Immature natural killer cell (primary cell): ENCODE data around the gene LOXHD1. TPM values are rescaled to one million over a fixed set of nuclear protein-coding genes. Genes with fewer than 3 reads are reported as not detected.

Experiments
- DNase-seq, 3 donors: peaks; one replicate each; pipeline ENCODE4 v3.0.0; 2022; ENCODE audit warnings: mixed read lengths in 1 of 3
- H3K27ac Mint-ChIP-seq, 6 donors: one replicate each; pipeline ENCODE4 v1.8.0; 2020; ENCODE audit warnings: mixed read lengths in 6 of 6, mild to moderate bottlenecking in 5 of 6, inconsistent platforms in 4 of 6, moderate library complexity in 3 of 6
- H3K27me3 Mint-ChIP-seq, 3 donors: one replicate each; pipeline ENCODE4 v1.8.0; 2020 to 2021; ENCODE audit warnings: low read depth in 3 of 3, mild to moderate bottlenecking in 3 of 3, mixed read lengths in 3 of 3, moderate library complexity in 3 of 3, inconsistent platforms in 1 of 3
- H3K36me3 Mint-ChIP-seq, 3 donors: one replicate each; pipeline ENCODE4 v1.8.0; 2020; ENCODE audit warnings: mixed read lengths in 3 of 3, inconsistent platforms in 2 of 3, mild to moderate bottlenecking in 2 of 3
- H3K4me1 Mint-ChIP-seq, 2 donors: one replicate each; pipeline ENCODE4 v1.8.0; 2020; ENCODE audit warnings: inconsistent platforms in 2 of 2, mild to moderate bottlenecking in 2 of 2, mixed read lengths in 2 of 2, moderate library complexity in 1 of 2
- H3K4me3 Mint-ChIP-seq, 5 donors: one replicate each; pipeline ENCODE4 v1.8.0; 2020; ENCODE audit warnings: mild to moderate bottlenecking in 5 of 5, mixed read lengths in 5 of 5, inconsistent platforms in 3 of 5, moderate library complexity in 3 of 5
- H3K9me3 Mint-ChIP-seq, 6 donors: one replicate each; pipeline ENCODE4 v1.8.0; 2020; ENCODE audit warnings: mild to moderate bottlenecking in 6 of 6, mixed read lengths in 6 of 6, inconsistent platforms in 4 of 6, moderate library complexity in 3 of 6
- polyA plus RNA-seq, 3 donors: library from polyadenylated mRNA; unstranded; fragments of 300-500 nt; fragmentation: Illumina TruSeq; gene quantifications; one replicate each; pipeline ENCODE4 v1.2.3, GENCODE V29; 2021

The LOXHD1 gene
- polyA plus RNA-seq, 3 donors from 2014 or later = 0.07 TPM; not detected in 2

DNA sequence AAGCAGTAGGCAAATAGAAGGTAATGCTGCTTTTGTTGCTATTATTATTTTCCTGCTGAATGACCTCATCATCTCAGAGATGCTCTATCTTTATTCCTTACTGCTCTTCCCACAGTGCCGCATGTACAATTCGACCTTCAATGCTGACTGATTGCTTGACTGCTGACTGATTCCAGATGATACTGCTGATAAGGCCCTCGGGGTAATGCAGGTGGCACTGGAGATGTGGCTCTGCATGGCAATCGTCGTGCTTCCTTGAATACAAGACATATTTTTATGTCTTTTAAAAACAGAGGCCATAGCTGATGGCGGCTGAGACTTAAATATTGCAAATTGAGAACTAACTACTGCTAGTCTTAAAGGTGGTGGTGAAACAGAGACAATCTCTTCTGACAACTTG, 146.6 kb downstream of the LOXHD1 start:
- DNase-seq = no peak
- H3K27ac Mint-ChIP-seq = no peak overlapping the region
- peaks cover 0 to 4% (median 3%) of the 10 kb centered on the region in 3 donors for H3K36me3 Mint-ChIP-seq
- H3K4me3 Mint-ChIP-seq = no peak overlapping the region
- H3K27me3 Mint-ChIP-seq = peaks cover 2% of the 10 kb centered on the region in 3 donors
- no peaks in the 10 kb centered on the region for H3K4me1 Mint-ChIP-seq
- H3K9me3 Mint-ChIP-seq = no peaks in the 10 kb centered on the region

DNA sequence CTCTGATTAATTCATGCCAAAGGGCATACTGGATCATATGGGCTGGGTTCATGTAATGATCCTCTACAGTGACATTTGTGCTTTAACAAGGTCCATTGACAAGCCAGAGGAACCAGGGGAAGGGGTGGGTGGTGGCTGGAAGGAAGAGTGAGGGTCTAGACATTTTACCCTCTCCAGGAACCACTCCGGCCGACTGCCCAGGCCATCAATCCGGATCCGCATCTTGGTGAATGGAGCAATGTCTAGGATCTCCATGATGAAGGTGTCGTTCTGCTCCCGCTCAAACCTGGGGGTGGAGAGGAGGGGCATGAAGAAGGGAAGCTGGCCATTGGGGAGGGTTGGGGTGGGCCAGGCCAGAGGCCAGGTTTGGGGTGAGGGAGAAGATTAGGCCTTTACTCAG, 147.5 kb downstream of the LOXHD1 start:
- Mint-ChIP-seq H3K4me3 (no peak overlapping the region), H3K27me3 (peaks cover 2 to 4% (median 2%) of the 10 kb centered on the region in 3 donors), H3K36me3 (peaks cover 0 to 4% (median 3%) of the 10 kb centered on the region in 3 donors), H3K4me1 (no peaks in the 10 kb centered on the region), H3K9me3 (no peaks in the 10 kb centered on the region), H3K27ac (no peak overlapping the region)
- DNase-seq = no peak

DNA sequence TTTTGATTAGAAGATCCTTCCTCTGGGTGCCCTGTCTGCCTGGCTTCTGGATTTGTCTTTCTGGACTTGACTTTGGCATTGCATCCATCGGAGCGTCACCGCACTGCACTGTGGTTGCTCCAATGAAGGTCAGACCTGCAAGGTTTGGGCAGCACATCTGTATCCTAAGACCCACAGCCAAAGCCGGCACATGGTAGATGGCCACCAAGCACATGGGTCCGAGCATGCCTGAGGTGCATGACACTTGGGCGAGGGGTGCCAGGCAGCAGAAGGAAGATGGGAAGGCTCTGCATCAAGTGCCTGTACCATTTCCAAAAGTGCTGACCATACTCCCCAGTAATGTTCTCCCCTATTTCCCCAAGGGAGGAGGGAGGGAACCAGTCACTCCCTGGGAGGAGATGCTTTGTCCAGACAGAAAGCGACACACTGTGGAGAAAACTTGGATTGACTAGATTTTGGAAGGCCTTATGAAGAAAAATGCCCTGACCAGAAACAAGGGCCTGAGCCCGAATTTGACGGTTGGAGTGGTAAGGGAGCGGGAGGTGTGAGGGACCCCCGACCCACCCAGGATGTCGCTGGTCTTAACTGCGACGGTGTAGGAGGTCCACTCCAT, 149.9 kb downstream of the LOXHD1 start:
- H3K27ac Mint-ChIP-seq = no peak overlapping the region
- H3K36me3 Mint-ChIP-seq = no peaks in the 10 kb centered on the region
- peaks cover 3 to 12% (median 3%) of the 10 kb centered on the region in 3 donors for H3K27me3 Mint-ChIP-seq
- H3K9me3 Mint-ChIP-seq = no peaks in the 10 kb centered on the region
- H3K4me1 Mint-ChIP-seq = no peaks in the 10 kb centered on the region
- no peak for DNase-seq
- H3K4me3 Mint-ChIP-seq = no peak overlapping the region

DNA sequence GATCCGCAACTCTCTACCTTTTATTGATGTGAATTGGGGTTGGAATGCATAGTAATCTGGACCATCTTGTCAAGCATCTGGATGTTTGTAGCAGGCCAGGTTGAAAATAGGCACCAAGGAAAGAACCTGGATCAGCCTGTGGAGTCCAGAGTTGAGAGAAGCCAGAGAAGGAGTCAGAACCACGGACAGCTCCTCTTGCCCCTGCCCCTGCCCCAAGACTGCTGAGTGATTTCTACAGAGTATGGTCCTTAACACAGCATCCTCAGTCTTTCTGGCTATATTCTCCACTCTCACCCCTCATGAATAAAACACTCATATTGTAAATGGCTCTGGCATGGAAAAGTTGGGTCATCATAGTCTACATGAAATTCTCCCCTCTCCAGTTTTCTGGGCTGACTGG, 154.6 kb downstream of the LOXHD1 start:
- DNase-seq = peak in 1 of 3 donors; percentile 9
- no peak overlapping the region for H3K4me3 Mint-ChIP-seq
- H3K36me3 Mint-ChIP-seq = no peaks in the 10 kb centered on the region
- H3K4me1 Mint-ChIP-seq = no peaks in the 10 kb centered on the region
- no peaks in the 10 kb centered on the region for H3K9me3 Mint-ChIP-seq
- no peak overlapping the region for H3K27ac Mint-ChIP-seq
- peaks cover 3 to 11% (median 3%) of the 10 kb centered on the region in 3 donors for H3K27me3 Mint-ChIP-seq

DNA sequence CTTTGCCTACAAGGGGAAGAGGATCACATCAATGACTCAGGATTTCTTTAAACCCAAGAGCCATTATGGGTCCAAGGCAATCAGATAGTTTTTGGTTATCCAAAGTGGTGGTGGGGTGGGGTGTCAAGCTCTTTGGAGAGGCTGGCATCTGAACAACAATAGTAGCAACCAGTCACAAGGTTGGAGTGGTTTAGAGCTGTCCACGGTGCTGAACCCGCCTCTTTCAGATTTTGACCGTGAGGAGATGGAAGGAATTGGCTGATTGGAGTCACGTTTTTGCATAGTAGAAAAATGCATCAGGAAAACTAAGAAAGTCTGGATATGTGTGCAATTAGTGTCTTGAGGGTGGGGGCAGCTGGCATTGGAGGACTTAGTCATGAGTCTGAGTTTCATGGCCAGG, 159.9 kb downstream of the LOXHD1 start:
- no peaks in the 10 kb centered on the region for H3K36me3 Mint-ChIP-seq
- H3K4me1 Mint-ChIP-seq = no peaks in the 10 kb centered on the region
- H3K27me3 Mint-ChIP-seq = peaks cover 3 to 6% (median 3%) of the 10 kb centered on the region in 3 donors
- H3K9me3 Mint-ChIP-seq = peaks cover 0 to 5% (median 0%) of the 10 kb centered on the region in 6 donors
- DNase-seq = peak; percentile 8 to 27 (median 11)
- H3K27ac Mint-ChIP-seq = no peak overlapping the region
- no peak overlapping the region for H3K4me3 Mint-ChIP-seq

DNA sequence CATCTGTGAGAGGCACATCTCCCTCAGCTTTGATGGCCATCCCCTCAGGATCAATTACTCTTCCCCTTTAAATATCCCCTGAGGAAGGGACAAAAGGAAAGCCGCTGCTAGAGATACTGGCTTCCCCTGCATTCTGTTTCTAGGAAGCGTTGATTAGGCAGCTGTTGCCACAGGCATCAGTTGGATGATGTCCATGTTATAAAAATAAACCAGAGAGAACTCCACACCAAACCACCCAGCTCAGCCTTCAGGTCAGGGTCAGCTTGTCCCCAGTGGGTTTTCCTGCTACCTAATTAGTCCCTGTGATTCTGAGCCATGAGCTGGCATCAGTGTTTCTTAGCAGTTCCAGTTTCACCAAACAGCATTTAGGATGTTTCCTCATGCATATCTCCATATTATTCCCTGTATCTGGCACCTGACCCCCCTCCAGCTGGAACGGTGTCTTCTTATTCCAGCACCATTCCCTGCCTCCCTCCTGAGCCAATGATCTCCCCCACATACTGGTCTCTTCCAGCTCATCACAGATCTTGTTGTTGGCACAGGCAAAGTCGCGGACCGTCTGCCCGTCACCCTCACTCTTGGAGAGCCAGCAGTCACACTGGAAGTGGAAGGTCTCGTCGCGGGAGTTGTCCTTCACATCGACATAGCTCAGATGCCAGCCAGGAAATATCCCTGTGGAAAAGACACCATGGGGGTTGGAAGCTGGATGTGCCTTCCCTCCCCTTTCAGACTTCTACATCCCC, 168.4 kb downstream of the LOXHD1 start:
- Mint-ChIP-seq H3K4me1 (no peaks in the 10 kb centered on the region), H3K9me3 (peaks cover 0 to 2% (median 0%) of the 10 kb centered on the region in 6 donors), H3K27ac (no peak overlapping the region), H3K27me3 (peaks cover 7% of the 10 kb centered on the region in 3 donors), H3K36me3 (no peaks in the 10 kb centered on the region), H3K4me3 (no peak overlapping the region)
- DNase-seq = no peak

DNA sequence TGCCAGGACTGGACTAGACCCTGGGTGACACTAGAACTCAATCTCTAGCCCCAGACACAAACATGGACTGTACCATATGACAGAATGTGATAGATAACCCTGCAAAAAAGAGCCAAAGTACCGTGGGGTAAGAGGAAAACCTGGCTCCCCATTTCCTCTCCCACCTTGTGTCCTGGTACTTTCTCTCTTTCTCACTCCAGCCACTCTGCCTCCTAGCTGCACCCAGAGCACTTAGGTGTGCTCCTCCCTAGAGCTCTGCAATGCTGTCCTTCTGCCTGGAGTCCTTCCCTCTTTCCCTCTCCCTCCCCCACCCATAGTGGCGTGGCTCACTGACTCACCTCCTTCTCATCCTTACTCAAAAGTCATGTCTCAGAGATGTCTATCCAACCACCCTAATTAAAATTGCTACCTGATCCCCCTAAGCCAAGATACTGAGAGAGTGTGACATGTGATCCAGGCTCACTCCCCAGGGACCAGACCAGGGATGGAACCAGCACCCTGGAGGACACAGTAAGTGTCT, 171.3 kb downstream of the LOXHD1 start:
- no peak overlapping the region for H3K27ac Mint-ChIP-seq
- no peaks in the 10 kb centered on the region for H3K36me3 Mint-ChIP-seq
- peaks cover 0 to 2% (median 0%) of the 10 kb centered on the region in 6 donors for H3K9me3 Mint-ChIP-seq
- peaks cover 5 to 7% of the 10 kb centered on the region in 2 donors for H3K4me1 Mint-ChIP-seq
- peaks cover 4 to 11% (median 7%) of the 10 kb centered on the region in 3 donors for H3K27me3 Mint-ChIP-seq
- no peak for DNase-seq
- H3K4me3 Mint-ChIP-seq = no peak overlapping the region

DNA sequence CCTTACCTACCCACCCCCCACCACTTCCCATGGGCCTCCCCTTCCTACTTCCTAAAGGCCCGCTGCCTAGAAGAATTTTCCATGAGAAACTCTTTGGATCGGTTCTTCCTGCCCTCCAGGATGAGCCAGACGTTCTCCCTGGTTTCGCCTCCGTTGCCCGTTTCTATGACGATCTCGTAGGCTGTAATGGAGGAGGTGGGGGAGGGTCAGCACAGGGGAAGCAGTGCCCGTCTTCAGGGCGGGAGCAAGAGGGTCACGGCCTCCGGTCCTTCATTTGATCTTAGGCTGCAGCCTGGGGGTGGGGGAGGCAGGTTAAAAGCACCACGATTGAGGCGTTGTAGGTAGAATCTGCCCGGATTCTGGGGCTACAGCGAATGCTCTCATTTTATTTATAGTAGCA, 172.0 kb downstream of the LOXHD1 start:
- peaks cover 7 to 9% of the 10 kb centered on the region in 2 donors for H3K4me1 Mint-ChIP-seq
- peaks cover 4 to 14% (median 7%) of the 10 kb centered on the region in 3 donors for H3K27me3 Mint-ChIP-seq
- peaks cover 0 to 3% (median 0%) of the 10 kb centered on the region in 6 donors for H3K9me3 Mint-ChIP-seq
- no peak overlapping the region for H3K27ac Mint-ChIP-seq
- H3K36me3 Mint-ChIP-seq = no peaks in the 10 kb centered on the region
- no peak for DNase-seq
- no peak overlapping the region for H3K4me3 Mint-ChIP-seq

DNA sequence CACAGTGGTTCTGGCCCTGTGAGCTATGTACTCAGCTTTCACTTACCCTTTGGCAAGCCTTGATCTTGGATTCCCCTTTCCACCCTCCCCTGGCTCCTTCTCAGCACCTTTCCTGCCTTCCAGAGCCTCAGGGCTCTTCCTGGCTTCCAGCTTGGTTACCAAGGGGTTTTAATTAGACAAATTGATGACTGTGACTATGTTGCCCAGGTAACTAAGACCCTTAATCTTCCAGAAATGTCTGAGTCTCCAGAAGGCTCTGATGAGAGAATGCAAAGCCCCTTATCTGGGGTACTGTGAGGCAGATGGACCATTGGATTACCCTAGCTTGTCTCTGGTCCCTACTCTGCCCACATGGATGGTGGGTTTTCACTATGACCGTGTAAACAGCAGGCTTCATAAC, 174.2 kb downstream of the LOXHD1 start:
- peaks cover 4 to 18% (median 8%) of the 10 kb centered on the region in 3 donors for H3K27me3 Mint-ChIP-seq
- H3K4me1 Mint-ChIP-seq = peaks cover 7 to 9% of the 10 kb centered on the region in 2 donors
- no peak overlapping the region for H3K27ac Mint-ChIP-seq
- peaks cover 0 to 3% (median 0%) of the 10 kb centered on the region in 6 donors for H3K9me3 Mint-ChIP-seq
- H3K4me3 Mint-ChIP-seq = no peak overlapping the region
- no peak for DNase-seq
- H3K36me3 Mint-ChIP-seq = no peaks in the 10 kb centered on the region

DNA sequence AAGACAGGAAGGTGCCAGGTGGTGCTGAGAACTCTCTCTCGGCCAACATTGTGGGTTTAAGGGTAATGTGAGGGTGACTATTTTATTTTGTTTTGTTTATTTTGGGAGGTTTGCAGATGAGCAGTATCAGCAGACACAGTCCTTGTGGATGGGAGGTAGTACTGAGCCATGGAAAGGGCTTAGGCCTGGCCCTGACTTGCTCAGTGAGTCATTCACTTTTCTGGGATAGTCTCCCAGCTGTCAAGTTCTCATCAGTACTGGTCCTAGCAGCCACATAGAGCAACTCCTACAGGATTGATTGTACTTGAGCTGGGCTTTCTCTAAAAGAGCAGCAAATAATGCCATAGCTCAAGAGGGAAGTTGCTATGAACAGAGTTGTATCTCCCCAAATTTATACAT, 175.2 kb downstream of the LOXHD1 start:
- DNase-seq = no peak
- no peaks in the 10 kb centered on the region for H3K36me3 Mint-ChIP-seq
- peaks cover 0 to 3% (median 0%) of the 10 kb centered on the region in 6 donors for H3K9me3 Mint-ChIP-seq
- peaks cover 4 to 18% (median 10%) of the 10 kb centered on the region in 3 donors for H3K27me3 Mint-ChIP-seq
- no peak overlapping the region for H3K27ac Mint-ChIP-seq
- peaks cover 7 to 9% of the 10 kb centered on the region in 2 donors for H3K4me1 Mint-ChIP-seq
- H3K4me3 Mint-ChIP-seq = no peak overlapping the region

DNA sequence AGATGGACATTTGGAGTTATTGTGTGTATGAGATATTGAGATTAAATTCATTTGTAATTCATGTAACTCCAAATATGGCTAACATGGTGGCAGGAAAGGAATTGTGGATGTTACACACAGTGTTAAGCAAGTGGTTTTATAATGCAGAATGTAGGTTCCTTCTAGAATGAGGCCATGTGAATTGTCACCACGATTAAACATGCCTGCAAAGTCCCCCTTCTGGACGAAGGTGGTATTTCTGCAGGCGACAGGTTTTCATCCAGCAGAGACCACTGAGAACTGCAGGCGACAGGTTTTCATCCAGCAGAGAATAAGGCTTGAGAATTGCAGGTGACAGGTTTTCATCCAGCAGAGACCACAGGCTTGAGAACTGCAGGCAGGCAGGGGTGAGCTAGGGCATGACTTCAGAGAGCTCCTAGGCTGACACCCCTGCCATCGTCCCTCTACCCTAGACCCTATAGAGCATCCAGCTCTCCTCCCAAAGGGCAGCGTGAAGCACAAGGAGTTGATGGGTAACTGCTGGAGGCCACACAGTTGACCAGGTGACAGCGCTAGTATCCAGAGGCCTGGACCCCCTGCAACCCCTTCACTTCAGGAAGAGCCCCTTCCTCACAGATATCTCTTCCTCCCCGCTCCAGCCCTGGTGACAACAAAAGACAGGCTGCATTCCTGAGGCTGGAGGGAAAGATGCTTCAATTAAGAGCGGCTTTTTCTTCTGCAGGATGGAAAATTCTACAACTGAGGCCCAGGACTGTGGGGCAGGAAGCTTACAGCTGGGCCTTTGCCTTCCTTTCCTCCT, 175.8 kb downstream of the LOXHD1 start:
- peaks cover 7 to 9% of the 10 kb centered on the region in 2 donors for H3K4me1 Mint-ChIP-seq
- no peak overlapping the region for H3K4me3 Mint-ChIP-seq
- peak overlapping the region in 1 of 6 donors; percentile 22 for H3K27ac Mint-ChIP-seq
- H3K27me3 Mint-ChIP-seq = peaks cover 4 to 18% (median 10%) of the 10 kb centered on the region in 3 donors
- peaks cover 0 to 3% (median 0%) of the 10 kb centered on the region in 6 donors for H3K9me3 Mint-ChIP-seq
- no peaks in the 10 kb centered on the region for H3K36me3 Mint-ChIP-seq
- peak; percentile 38 to 61 (median 59) for DNase-seq

DNA sequence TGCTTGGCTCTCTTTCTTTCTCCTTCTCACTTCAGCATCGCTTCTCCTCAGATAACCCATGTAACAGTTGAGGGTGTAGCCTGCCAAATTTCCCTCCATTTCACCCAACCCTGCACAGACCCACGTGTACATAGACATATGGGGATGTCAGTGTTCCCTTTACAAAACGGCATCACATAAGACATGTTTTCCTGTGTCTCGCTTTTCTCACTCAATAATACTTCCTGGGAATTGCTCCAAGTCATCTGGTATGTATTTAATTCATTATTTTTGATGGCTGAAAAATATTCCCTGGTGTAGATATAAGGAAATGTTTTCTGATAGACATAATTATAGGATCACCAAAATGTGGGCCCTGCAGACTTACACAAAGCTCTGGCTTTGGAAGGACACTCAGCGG, 176.8 kb downstream of the LOXHD1 start:
- Mint-ChIP-seq H3K4me3 (no peak overlapping the region), H3K36me3 (no peaks in the 10 kb centered on the region), H3K4me1 (peaks cover 9% of the 10 kb centered on the region in 2 donors), H3K27ac (peak overlapping the region in 1 of 6 donors; percentile 46), H3K9me3 (peaks cover 0 to 3% (median 0%) of the 10 kb centered on the region in 6 donors), H3K27me3 (peaks cover 4 to 18% (median 10%) of the 10 kb centered on the region in 3 donors)
- DNase-seq = no peak

DNA sequence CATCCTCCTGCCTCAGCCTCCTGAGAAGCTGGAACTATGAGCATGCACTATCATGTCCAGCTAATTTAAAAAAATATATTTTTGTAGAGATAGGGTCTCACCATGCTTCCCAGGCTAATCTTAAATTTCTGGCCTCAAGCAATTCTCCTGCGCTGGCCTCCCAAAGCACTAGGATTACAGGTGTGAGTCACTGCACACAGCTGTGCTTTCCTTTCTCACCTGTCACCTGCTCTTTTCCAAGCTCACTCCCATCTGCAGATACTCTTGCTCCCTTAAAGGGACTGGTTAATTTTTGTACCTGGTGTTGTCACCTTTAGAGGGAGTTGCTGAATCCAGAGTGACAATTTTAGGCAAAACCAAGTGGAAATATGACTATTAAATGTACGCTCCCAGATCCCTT, 178.2 kb downstream of the LOXHD1 start:
- Mint-ChIP-seq H3K9me3 (peaks cover 0 to 3% (median 0%) of the 10 kb centered on the region in 6 donors), H3K36me3 (no peaks in the 10 kb centered on the region), H3K27me3 (peaks cover 2 to 11% (median 6%) of the 10 kb centered on the region in 3 donors), H3K4me3 (no peak overlapping the region), H3K4me1 (peaks cover 9 to 12% of the 10 kb centered on the region in 2 donors), H3K27ac (no peak overlapping the region)
- no peak for DNase-seq
